Stimulated activated CD8-positive, alpha-beta memory T cell treated with anti-CD3 and anti-CD28 coated beads, Interleukin-4, amount 100 ng/mL, for 4 hours (primary cell): ENCODE results near the gene BDH1.
"Not testable (repeated sequence)": the region's sequence is repeated elsewhere in the genome, so short reads cannot be mapped to it uniquely, and the experiment has no call there.

ENCODE experiments used
- DNase-seq, 2 donors: peaks; one replicate each; pipeline ENCODE4 v3.0.0-alpha.2; 2020; ENCODE audit warnings: low read depth in 2 of 2, low spot score in 1 of 2

The BDH1 gene

DNA sequence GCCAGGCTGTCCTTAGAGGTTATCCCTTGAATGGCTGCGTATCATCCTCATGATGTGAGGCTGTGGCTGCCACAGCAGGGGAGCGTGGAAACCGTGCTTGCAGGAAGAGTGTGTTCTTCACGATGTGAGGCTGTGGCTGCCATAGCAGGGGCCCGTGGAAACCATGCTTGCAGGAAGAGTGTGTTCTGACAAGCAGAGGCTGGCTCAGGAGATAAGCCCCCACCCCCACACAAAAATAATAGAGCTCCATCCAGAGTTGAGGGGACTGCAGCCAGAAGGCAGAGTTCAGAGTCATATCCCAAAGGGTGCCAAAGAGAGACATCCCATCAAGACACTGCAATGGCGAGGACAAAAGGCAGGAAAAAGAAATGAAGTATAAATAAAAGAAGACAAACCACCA, 22.6 kb upstream of the BDH1 start:
- DNase-seq = no peak

DNA sequence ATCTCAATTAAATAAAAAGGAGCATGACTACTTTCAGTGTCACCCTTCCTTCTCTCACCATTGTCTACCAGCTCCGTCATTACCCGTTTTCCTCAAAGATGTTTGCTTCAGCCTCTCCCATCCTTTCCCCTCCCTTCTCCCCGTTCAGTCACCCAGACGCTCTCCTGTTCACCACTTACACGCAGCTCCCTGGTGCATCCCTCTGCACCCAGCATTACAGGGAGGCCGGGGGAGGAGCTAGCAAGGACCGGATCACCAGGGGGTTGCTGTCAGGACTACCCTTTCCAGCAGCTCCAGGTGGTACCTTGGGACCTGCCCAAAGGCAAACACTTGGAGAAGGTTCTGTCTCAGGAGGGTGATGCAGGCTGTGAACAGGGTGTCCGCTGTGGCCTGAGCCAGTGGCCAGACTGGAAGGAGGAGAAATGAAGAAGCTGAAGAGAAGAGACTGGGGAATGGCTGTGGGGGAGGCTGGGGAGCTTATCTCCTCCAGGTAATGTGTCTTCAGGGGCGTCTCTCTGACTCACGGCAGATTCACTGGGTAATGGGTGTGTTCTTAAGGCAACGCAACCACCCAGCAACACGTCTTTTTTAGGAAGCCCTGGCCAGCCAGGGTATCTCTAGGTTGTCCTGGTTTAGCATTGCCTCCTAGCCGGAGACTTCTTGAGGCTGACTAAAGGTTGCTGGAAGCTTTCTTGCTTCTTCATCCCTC, 21.8 kb upstream of the BDH1 start:
- DNase-seq = no peak

DNA sequence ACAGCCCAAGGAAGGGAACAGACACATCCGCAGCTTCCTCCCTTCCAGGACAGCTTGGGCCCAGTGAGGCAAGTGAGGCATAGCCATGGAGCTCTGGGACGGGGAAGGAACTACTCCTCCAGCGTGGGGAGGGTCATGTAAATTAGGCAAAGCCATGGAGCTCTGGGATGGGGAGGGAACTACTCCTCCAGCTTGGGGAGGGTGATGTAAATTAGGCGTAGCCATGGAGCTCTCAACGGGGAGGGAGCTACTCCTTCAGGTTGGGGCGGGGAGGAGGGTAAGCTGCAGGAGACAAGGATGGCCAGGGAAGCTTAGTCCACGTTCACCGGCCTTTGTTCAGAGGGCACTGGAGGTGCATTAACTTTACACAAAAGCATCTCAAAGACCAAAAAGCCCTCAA, 21.1 kb upstream of the BDH1 start:
- DNase-seq = no peak

DNA sequence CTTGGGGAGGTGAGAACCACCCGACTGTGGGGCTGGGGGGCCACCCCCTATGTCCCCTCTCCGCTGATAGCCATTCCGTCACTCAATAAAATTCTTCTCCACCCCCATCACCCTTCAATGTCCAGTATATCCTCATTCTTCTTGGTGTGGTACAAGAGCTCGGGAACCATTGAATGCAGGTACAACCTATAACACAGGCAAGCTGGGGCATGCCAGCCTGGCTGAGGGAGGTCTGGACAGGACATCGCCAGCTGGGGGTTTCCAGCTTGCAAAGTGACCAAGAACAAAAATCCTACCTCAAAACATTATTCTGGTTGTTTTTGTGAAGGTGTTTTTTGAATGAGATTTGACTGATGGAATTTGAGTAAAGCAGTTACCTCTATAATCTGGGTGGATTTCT, 19.6 kb upstream of the BDH1 start:
- no peak for DNase-seq

DNA sequence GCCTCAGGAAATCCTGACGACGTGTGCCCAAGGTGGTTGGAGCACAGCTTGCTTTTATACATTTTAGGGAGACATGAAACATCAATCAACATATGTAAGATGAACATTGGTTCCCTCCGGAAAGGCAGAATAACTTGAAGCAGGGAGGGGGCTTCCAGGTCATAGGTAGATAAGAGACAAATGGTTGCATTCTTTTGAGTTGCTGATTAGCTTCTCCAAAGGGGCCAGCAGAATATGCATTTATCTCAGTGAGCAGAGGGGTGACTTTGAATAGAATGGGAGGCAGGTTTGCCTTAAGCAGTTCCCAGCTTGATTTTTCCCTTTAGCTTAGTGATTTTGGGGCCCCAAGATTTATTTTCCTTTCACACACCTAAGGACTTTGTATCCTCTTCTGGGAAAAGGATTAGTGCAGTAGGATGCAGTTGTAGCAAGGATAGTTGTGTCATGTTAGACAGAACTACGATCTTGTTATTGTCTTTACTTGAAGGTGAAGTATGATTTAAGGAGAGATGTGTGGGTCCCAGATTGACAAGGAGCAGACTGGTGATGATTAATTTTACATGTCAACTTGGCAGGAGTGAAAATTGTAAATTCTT, 18.7 kb upstream of the BDH1 start:
- DNase-seq = not testable (repeated sequence)

DNA sequence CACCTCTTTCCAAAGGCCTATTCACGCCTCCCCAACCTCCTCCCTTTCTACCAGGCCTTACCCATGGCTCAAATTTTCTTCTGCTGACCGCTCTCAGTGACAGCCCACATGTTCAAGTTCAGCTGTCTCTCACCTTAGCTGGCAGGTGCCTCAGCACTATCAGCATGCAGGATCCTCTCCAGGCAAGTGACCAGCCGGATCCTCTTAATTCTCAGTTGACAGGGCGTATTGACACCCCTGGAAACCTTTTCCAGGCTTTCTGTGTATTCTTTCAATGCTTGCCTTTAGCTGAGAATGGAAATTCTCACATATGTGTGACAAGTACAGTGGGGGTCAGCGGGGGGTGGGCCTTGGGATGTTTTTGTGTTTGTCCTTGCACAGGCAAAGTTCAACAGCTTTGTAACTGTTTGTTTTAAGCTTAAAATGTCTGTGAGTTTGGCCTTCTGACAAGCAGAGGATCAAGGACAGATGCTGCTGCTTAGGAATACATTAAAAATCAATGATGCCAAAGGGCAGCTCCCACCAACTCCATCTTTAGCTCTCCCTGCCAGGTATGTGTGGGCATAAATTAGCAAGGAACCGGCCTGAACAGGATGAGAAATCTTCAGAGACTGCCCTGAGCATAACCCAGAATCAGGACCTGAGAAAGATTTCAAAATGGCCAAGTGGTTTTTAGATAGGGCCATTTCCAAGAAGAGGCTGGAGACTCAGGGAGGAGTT, 17.4 kb upstream of the BDH1 start:
- no peak for DNase-seq

DNA sequence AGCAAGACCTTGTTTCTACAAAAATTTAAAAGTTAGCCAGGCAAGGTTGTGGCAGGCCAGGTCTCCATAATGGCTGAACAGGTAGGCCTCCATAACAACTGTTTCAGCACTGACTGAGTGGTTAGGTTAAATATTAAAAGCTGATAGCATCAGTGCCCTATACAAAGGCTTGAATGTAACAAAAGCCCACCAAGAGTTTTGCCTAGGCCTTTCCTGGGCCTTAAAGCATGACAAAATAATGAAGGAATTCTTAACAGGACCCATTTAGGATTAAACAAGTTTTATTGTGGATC, 16.1 kb upstream of the BDH1 start:
- DNase-seq = not testable (repeated sequence)

DNA sequence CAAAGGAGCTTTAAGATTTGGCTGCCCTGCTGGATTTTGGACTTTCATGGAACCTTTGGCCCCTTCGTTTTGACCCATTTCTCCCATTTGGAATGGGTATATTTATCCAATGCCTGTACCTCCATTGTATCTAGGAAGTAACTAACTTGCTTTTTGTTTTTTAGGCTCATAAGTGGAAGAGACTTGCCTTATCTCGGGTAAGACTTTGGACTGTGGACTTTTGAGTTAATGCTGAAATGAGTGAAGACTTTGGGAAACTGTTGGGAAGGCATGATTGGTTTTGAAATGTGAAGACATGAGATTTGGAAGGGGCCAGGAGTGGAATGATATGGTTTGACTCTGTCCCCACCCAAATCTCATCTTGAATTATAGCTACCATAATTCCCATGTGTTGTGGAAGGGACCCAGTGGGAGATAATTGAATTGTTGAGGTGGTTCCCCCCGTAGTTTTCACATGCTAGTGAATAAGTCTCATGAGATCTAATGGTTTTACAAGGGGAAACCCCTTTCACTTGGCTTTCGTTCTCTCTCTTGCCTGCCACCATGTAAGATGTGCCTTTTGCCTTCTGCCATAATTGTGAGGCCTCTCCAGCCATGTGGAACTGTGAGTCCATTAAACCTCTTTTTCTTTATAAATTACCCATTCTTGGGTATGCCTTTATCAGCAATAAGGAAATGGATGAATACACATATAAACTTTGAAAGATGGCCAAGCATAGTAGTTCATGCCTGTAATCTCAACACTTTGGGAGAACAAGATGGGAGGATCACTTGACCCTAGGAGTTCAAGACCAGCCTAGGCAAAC, 15.5 kb upstream of the BDH1 start:
- DNase-seq = not testable (repeated sequence)

DNA sequence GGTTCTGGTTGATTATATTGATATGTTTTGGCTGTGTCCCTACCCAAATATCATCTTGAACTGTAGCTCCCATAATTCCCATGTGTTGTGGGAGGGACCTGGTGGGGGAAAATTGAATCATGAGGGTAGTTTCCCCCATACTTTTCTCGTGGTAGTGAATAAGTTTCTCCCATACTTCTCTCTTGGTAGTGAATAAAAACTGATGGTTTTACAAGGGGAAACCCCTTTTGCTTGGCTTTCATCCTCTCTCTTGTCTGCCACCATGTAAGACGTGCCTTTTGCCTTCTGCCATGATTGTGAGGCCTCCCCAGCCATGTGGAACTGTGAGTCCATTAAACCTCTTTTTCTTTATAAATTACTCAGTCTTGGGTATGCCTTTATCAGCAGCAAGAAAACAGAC, 13.7 kb upstream of the BDH1 start:
- not testable (repeated sequence) for DNase-seq

DNA sequence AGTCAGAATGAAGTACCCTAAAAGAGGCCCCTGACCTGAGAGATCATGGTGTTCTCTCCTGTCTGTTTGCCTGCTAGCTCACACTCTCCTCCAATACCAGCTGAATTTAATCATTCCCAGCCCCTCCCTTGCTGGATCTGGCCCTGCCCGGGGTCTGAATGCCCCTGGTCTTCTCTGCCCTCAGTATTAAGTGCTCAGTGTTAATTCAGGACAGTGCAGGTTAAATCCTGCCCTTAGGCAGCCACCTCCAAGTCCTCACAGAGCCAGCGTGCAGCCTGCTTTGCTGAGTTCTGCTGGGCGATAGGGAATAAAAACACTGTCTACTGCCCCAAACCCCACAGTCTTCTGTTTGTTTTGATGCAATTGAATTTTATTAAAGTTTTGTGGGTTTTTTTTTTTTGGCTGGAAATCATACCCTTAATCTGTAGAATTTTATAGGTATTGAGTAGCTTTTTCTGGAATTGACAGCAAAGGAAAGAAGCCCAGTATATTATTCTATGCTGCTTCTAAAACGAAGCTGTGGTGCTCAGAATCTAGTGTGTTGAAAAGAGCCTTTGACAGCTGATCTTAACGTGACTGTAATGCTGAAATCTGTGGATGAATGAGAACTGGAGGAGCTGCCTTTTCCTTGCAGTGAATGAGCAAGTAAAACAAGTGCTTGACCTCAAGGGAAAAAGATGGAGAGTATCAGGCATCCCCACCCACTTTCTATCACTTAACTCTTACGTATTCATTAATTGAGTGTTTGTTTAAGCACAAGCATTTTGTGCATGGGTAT, 12.3 kb upstream of the BDH1 start:
- DNase-seq = no peak

DNA sequence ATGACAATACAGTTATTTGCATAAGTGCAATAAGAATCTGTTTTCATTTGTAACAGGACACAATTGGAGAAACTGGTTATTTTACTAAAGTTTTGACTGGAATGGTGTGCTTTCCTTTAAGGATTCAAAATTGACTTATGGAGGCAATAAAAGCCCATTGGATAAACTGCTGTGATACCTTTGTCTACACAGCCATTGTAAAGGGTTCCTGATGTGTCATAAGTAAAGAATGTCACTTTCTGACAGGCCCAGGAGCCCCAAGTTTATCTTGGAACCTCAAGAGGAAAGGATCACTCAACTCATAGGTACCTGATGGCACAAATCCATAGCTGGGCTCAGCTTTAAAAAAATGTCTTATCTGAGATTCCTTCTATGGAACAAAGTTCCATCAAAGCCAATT, 10.4 kb upstream of the BDH1 start:
- not testable (repeated sequence) for DNase-seq

DNA sequence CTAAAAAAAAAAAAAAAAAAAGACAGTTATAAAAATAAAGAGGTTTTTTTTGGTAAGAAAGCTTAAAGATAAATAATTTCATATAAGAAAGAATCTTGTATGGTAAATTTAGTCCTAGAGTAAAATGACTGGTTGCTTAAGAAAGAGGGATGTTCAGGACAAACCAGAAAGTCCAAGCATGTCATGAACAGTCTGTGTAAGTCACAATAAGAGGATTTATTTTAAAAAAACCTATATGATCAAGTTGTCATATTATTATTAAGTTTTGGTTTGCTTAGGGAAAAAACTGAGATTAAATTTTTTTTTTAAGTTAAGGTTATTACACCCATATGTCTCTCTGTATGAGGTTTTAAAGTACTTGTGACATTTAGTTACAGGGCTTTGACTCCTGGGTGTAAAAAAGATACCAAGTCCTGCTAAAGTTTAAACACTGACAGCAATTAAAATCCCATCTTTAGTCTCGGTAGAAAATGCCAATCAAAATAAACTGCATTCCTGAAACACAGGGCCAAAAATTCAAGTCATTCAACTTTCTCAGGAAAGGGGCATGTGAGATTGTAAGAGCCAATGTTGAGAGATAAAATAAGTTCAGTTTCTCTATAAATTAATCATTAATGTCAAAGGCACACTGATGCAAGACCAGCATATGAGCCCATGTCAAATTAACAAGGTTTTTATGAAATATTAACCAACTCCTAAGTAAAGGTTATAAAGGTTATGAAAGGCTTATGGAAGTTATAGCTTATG, 8.5 kb upstream of the BDH1 start:
- DNase-seq = no peak

DNA sequence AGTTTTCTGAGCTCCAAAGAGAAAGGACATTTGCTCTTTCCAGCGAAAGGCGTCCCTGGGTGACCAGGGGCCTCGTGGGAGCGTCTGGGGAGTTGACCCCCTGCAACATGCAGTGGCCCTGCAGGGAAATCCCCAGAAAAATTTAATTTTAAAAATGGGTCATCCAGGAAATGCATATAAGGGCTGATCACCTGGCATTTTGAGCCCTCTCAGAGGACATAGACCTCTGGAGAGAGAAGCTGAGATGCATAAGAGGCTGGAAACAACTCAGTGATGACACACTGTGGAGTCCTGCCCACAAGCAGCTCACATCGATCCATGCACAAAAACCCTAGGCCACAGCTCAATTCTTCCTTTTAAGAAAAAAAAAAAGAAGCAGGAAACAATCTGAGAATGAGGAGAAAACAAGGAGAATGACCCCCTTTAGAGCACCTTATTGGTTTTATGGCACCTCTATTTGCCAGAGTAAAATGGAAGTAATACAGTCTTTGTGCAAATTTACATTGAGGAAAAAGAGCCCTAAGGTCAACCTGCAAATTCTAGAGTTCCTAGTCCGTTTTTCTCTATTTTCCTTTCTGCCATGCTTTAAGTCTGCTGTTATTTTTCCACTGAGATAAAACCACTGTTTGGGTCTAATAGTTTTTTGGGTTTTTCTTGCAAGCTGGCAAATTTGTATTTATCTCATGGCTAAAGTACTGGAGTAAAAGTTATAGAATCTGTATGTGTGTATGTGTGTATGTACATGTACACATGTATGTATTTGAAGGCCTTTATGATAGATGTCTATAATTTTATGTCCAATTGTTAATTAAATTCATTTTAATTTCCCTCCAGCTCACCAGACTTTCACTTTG, 6.9 kb upstream of the BDH1 start:
- DNase-seq = no peak

DNA sequence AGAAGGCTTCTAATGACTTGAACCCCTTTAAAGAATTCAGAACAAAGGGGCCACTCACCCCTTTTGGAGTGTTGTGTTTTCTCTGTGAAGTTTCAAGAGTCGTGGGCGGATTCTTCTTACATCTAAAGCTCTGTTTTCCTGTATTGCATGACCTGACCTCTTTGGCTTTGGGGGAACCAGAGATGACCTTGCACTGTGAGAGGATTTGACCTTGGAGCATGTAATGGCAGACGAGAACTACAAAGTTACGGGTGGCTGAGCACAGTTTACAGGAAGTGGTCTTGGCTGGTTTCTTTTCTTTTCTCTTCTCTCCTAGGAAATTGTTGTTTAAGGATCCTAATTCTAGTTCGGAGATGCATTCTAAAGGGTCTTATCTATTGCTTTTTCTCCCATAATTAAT, 6.2 kb upstream of the BDH1 start:
- no peak for DNase-seq

DNA sequence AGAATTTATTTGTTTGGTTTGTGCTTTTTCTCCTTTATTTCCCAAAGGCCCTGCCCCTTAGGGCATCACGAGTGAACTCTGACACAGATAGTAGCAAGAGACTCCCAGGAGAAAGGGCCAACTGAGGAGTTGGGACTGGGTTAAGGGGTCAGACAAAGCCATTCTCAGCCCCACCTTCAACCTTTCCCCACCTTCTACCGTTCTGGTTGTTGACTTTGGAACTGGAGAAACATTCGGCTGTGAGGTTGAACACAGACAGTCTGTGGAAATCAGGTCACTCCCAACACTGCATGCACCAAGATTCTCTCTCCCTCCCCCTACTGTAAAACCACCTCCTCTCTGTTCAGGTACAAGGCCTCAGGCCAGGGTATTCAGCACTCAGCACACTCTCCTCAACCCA, 3.9 kb upstream of the BDH1 start:
- DNase-seq = no peak

DNA sequence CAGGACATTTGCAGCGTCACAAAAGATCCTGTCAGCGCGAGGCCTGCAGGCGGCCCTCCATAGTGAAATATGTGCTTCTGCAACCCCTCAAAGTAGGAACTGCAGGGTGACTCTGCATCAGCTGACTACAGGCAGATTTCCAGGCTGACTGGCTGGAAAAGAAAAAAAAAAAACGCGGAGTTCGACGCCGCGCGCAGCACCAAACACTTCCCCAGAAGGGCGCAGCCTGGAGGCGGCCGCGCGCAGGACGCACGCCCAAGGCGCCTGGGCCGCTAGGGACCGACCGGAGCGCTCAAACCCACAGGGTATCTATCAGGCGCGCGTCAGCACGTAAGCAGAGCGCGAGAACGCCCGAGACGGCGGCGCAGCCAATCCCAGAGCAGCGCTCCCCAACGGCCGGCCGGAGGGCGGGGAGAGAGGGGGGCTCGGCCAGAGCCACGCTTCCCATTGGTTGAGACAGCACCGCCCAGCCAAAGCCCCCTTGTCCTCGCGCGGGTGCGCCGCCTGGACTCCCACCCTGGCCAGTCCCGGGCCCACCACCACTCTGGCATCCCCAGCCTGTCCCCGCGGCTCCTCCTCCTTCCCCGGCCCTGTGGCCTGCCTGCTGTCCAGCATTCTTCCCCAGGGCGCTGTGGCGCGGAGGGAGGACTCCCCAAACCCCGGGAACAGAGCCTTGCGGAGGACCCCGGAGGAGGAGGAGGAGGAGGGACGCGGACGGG, 1.0 kb downstream of the BDH1 start:
- peak; percentile 73 to 84 for DNase-seq

DNA sequence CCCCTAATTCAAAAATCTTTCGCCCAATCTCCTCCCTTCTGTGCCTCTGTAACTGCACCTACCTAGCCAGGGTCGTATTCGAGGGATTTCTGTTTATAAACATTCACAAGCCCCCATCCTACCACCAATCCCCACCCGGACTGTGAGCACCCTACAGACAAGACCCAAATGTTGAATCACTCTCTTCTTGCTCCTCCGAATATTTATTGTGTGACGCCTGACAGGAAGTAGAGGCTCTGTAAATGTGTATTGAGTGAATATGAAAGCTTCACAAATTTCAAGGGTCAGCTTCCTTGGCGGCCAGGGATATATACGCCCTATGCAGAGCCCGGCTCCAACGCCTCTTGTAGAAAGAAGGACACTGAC, 1.6 kb downstream of the BDH1 start:
- DNase-seq = no peak

DNA sequence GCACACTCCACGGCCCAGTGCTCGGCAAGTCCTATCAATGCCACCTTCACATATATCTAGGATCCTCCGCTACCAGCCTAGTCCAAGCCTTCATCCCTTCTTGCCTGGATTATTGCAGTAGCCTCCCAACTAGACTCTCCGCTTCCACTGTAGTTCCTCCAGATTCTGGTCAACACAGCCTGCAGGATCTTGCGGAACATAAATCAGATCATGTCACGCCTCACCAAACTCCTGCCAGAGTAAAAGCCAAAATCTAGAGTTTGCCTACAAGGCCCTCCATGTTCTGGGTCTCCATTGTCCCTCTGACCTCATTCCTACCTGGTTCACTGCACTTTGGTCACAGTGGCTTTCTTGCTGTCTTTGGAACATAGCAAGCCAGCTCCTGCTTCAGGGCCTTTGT, 3.6 kb downstream of the BDH1 start:
- no peak for DNase-seq

DNA sequence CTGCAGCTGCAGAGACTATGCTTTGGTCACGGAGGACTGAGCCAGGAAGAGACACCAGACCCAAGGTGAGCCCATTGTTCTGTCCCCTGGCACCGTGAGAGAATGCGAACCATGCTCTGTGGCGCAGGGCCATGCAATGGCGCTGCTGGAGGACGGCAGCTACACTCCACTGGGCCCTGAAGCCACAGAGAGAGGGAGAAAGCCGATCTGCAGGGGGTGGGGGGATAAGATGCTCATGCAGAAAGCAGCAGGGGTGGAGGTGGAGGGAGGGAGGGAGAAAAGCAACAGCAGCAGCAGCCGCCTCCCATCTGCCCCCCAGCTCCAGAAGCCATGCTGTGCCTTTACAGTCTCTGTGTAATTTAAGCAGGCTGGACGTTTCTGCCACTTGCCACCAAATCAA, 5.3 kb downstream of the BDH1 start:
- DNase-seq = no peak
